Mesodermal cell (in vitro differentiated cells): ENCODE results near the gene ISLR. TPM values are rescaled to one million over a fixed set of nuclear protein-coding genes. Genes with fewer than 3 reads are reported as not detected.
A peak's percentile ranks its signal among the peaks of the same experiment; 100 is the strongest.

Source experiments
- H3K27ac ChIP-seq: 2 replicates; pipeline ENCODE4 v1.7.0; 2013; ENCODE audit warnings: mild to moderate bottlenecking, low read depth, low read length, moderate library complexity; ENCODE audit not compliant: severe bottlenecking
- H3K36me3 ChIP-seq: 2 replicates; pipeline ENCODE4 v1.7.1; 2013; ENCODE audit warnings: mild to moderate bottlenecking, low read length, moderate library complexity; ENCODE audit not compliant: control insufficient read depth, insufficient read depth
- H3K4me1 ChIP-seq: one replicate; pipeline ENCODE4 v1.7.1; 2013; ENCODE audit warnings: mild to moderate bottlenecking, low read length; ENCODE audit not compliant: insufficient read depth, control insufficient read depth, poor library complexity, severe bottlenecking
- H3K4me3 ChIP-seq: 2 replicates; pipeline ENCODE4 v1.7.0; 2013; ENCODE audit warnings: low read length, control low read depth, mild to moderate bottlenecking; ENCODE audit not compliant: insufficient read depth, poor library complexity, severe bottlenecking; ENCODE audit errors: extremely low read depth
- H3K9me3 ChIP-seq: 2 replicates; pipeline ENCODE4 v1.7.1; 2013; ENCODE audit warnings: mild to moderate bottlenecking, low read length, moderate library complexity; ENCODE audit not compliant: control insufficient read depth
- WGBS, 2 experiments: methylation state at CpG; one replicate each; pipeline ENCODE4 v1.1.5; 2013; ENCODE audit warnings: missing lambda C conversion rate in 2 of 2; ENCODE audit not compliant: insufficient coverage in 2 of 2; 5-methylcytosine and 5-hydroxymethylcytosine counted together
- polyA plus RNA-seq, 2 experiments: library from polyadenylated mRNA; stranded (reverse); fragments of 50-300 nt; gene quantifications; one replicate each; pipeline ENCODE4 v1.2.3, GENCODE V29; 2013

Gene ISLR
- 17.4 TPM for polyA plus RNA-seq (2013, experiment 1 of 2)
- 12.7 TPM for polyA plus RNA-seq (2013, experiment 2 of 2)

GRCh38 chr15:74173380-74174218, at the start of gene ISLR:
Gene ISLR (plus strand): TSS chr15:74173710. CDS start chr15:74174859, 1,149 bp downstream.
- Histone ChIP-seq H3K36me3 (no peaks in the 10 kb centered on the region), H3K27ac (peak within 1 kb of the TSS; percentile 64), H3K4me1 (peaks cover 36% of the 10 kb centered on the region), H3K9me3 (no peaks in the 10 kb centered on the region), H3K4me3 (no peak within 1 kb of the TSS)
- 71 to 75% methylated on average over 14 to 15 of the region's 20 CpGs for WGBS, 2 experiments

- Histone ChIP-seq H3K27ac (no peak overlapping the region), H3K9me3 (no peaks in the 10 kb centered on the region), H3K36me3 (no peaks in the 10 kb centered on the region), H3K4me1 (peaks cover 21% of the 10 kb centered on the region), H3K4me3 (no peak overlapping the region)
- 81 to 94% methylated on average over 2 to 3 of the region's 3 CpGs for WGBS, 2 experiments
Observed at GRCh38 chr15:74124196-74124595, 49.3 kb upstream of the ISLR start.

- WGBS, 2 experiments: 87 to 93% methylated on average over 2 to 3 of the region's 7 CpGs
- Histone ChIP-seq H3K9me3 (no peaks in the 10 kb centered on the region), H3K4me1 (peaks cover 27% of the 10 kb centered on the region), H3K4me3 (no peak overlapping the region), H3K36me3 (no peaks in the 10 kb centered on the region), H3K27ac (no peak overlapping the region)
Observed at GRCh38 chr15:74124759-74125158, 48.8 kb upstream of the ISLR start.

- WGBS, 2 experiments: 21 to 25% methylated on average over 21 to 29 of the region's 44 CpGs
- Histone ChIP-seq H3K27ac (no peak overlapping the region), H3K36me3 (no peaks in the 10 kb centered on the region), H3K9me3 (no peaks in the 10 kb centered on the region), H3K4me1 (peaks cover 39% of the 10 kb centered on the region), H3K4me3 (peak overlapping the region; percentile 41)
Observed at GRCh38 chr15:74127255-74127953, 46.1 kb upstream of the ISLR start.

- WGBS, 2 experiments: 1 to 4% methylated on average over 36 to 45 of the region's 53 CpGs
- H3K4me3 ChIP-seq: peak overlapping the region; percentile 41
- H3K36me3 ChIP-seq: no peaks in the 10 kb centered on the region
- peaks cover 32% of the 10 kb centered on the region for H3K4me1 ChIP-seq
- peaks cover 4% of the 10 kb centered on the region for H3K9me3 ChIP-seq
- H3K27ac ChIP-seq: no peak overlapping the region
Observed at GRCh38 chr15:74127954-74128784, 45.3 kb upstream of the ISLR start.

- WGBS, 2 experiments: 1 to 4% methylated on average over 12 to 30 of the region's 43 CpGs
- Histone ChIP-seq H3K36me3 (no peaks in the 10 kb centered on the region), H3K27ac (no peak overlapping the region), H3K4me3 (peak overlapping the region; percentile 41), H3K4me1 (peaks cover 29% of the 10 kb centered on the region), H3K9me3 (peaks cover 4% of the 10 kb centered on the region)
Observed at GRCh38 chr15:74128785-74129585, 44.5 kb upstream of the ISLR start.

- Histone ChIP-seq H3K27ac (no peak overlapping the region), H3K36me3 (no peaks in the 10 kb centered on the region), H3K4me1 (peaks cover 29% of the 10 kb centered on the region), H3K4me3 (peak overlapping the region; percentile 41), H3K9me3 (peaks cover 4% of the 10 kb centered on the region)
- 0 to 2% methylated on average over 32 to 34 of the region's 40 CpGs for WGBS, 2 experiments
Observed at GRCh38 chr15:74129586-74130154, 43.8 kb upstream of the ISLR start.

- Histone ChIP-seq H3K4me1 (peaks cover 33% of the 10 kb centered on the region), H3K27ac (no peak within 1 kb of the TSS), H3K36me3 (no peaks in the 10 kb centered on the region), H3K4me3 (peak within 1 kb of the TSS; percentile 41), H3K9me3 (peaks cover 4% of the 10 kb centered on the region)
- 2 to 3% methylated on average over 33 to 40 of the region's 53 CpGs for WGBS, 2 experiments
Observed at GRCh38 chr15:74130155-74130848, 43.2 kb upstream of the ISLR start, which contains the start of gene ISLR2. Gene ISLR2 (plus strand): TSS chr15:74130586. CDS start chr15:74132755, 2,169 bp downstream.

- H3K4me1 ChIP-seq: peaks cover 33% of the 10 kb centered on the region
- peak overlapping the region; percentile 23 for H3K4me3 ChIP-seq
- H3K9me3 ChIP-seq: peaks cover 4% of the 10 kb centered on the region
- WGBS, 2 experiments: 6 to 7% methylated on average over 16 to 22 of the region's 28 CpGs
- no peaks in the 10 kb centered on the region for H3K36me3 ChIP-seq
- H3K27ac ChIP-seq: no peak overlapping the region
Observed at GRCh38 chr15:74130849-74131627, 42.5 kb upstream of the ISLR start.
